Iris pigment epithelial cell (primary cell): ENCODE results near the gene UBE2N.
"Not testable (repeated sequence)": the region's sequence is repeated elsewhere in the genome, so short reads cannot be mapped to it uniquely, and the experiment has no call there.

Source experiments
- DNase-seq: peaks from one replicate; pipeline ENCODE4 v3.0.0-alpha.2; 2011; ENCODE audit warnings: low read depth

UBE2N gene

DNA sequence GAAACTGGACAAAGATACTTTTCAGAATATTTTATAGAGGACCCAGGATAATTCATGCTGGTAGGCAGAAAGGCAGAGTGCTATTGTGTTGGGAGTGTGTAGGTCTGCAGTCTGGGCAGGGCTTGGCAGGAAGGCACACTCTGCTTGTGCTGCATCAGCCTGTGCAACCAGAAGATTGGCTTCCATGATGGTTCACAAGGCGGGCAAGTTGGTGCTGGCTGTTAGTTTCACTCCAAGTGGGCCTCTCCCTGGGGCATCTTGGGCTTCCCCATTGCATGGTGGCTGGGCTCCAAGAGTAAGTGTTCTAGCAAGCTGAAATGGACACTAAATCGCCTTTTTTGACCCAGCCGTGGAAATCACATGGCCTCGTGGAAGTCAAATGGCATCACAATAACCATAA is 1.8 kb upstream of the UBE2N start:
- DNase-seq = no peak

DNA sequence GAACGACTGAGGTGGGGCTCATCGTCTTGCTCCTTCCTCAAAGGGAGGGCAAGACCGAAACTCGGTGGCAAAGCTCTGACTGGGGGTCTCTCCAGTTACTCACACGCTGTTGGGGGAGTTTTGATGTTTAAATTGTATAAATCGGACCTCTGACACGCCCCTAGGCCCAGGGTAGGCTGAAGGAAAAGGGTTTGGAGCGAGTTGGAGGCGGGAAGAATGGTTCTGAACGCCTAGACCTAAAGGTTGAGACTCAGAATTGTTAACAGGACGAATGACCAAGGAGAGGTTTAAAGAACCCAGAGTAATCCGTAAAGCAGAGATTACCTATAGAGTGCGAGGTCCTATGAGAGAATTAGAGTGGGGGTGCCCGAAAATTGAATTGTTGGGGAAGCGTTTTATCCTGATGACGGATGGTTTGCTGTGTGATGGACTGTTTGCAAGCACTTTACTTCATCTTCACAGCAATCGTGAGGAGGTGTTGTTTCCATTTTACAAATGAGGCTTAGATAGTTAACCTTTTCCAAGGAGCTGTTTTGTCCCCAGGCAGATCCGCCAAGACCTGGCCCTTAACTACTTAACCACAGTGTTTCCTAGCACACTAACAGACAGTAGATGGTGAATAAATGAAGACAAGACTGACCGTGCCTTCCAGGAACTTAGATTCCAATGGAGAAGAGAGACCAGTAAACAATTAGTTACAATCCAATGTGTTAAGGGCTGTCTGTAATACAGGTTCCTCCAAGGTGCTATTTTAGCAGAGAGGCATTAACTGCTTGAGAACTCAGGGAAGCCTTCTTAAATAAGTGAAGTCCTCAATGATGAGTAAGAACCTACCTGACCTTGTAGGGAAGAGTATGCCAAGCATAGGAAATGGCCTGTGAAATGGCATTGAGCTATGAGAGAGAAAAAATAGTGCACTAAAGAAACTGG is 929 bp upstream of the UBE2N start:
- DNase-seq = no peak

DNA sequence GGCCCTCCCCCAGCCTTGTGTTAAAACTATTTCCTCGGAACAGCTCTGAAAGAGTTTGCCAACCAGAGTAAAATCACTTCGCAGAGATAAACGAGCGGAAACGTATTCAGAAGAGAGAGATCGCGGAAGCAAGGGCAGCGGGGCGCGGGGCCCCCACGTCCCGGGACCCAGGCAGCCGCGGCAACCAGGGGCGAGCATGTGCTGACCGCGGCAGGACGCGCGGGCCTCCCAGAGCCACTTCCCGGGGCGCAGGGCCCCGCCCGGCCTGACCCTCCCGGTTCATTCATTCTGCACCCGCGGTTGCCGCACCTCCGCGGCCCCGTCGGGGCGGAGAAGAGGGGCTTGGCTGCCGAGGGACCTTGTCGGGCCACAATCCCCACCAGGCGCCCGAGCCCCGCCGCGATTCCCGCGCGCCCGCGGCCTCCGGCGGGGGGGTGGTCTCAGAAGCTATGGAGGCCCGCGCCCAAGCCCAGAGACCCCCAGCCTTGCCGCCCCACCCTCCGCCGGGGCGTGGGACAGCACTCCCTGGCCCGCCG is 598 bp downstream of the UBE2N start:
- DNase-seq = no peak

DNA sequence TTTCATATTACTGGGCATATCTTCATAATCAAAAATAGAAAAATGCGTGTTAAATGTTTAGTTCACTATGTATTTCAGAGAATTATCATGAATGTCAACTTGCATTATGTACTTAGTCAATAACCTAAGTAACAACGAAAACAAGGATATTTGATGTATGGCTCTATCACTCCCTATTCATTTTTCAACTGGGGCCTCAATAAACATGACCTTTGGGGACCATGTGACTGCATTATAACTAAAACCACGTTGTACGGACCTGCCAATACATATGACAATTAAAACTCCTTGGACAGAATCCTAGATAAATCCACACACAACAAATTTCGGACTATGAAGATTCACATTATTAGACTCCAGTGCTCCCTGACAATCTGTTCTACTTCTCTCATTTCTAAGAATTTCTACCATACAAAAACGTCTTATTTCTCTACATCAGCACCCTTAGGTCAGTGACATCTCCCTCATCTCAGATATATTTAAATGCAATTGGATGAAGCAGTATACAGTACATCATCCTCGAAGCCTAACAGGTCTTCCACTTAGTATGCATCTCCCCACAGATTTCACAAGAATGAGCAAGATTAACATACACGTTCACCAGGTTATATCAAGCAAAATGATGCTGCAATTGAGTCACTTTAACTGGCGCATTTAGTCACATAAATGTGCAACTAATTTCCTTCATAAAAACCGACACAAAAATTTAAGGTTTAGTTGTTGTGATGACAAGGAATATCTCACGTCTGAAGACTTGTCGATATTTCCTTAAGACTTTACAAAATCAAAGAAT is 1.5 kb downstream of the UBE2N start:
- peak; percentile 43 for DNase-seq

- DNase-seq = no peak
Measured at GRCh38 chr12:93438266-93439050, 3.3 kb downstream of the UBE2N start.

GRCh38 chr12:93434256-93434865 is 7.4 kb downstream of the UBE2N start:
- no peak for DNase-seq

DNA sequence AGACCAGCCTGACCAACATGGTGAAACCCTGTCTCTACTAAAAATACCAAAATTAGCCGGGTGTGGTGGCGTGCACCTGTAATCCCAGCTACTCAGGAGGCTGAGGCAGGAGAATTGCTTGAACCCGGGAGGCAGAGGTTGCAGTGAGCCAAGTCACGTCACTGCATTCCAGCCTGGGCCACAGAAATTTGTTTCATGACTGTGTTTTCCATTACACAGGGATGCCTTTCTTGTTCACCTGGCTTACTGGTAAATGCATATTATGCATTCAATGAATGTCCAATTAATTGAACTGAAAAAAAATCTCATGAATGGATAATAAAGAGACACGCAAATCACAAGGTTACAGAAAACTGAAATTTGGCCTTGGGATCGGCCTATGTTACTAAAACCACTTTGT is 9.7 kb downstream of the UBE2N start:
- DNase-seq = not testable (repeated sequence)

DNA sequence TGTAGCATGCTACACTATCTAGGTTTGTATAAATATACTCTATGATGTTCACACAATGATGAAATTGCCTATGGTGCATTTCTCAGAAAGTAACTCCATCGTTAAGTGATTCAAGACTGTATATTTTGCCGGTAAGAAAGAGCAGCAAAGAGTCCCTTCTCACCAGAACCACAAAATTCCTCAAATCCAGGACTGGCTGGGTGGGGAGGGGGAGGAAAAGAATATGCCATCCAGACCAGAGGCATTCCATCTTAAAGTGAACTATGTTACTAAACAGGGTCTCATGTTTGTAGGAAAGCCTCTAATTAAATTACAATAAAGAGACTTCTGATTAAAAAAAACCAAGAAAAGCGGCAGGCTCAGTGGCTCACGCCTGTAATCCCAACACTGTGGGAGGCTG is 11.5 kb downstream of the UBE2N start:
- DNase-seq = no peak

DNA sequence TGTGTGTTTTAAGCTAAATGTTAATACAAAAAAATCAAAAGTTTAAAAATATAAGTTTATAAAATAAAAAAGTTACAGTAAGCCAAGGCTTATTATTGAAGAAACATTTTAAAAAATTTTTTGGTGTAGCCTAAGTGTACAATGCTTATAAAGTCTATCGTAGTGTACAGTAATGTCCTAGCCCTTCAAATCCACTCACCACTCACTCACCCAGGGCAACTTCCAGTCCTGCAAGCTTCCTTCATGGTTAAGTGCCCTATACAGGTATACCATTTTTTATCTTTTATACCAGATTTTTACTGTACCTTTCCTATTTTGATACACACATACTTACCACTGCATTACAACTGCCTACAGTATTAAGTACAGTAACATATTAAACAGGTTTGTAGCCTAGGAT is 11.9 kb downstream of the UBE2N start:
- no peak for DNase-seq

DNA sequence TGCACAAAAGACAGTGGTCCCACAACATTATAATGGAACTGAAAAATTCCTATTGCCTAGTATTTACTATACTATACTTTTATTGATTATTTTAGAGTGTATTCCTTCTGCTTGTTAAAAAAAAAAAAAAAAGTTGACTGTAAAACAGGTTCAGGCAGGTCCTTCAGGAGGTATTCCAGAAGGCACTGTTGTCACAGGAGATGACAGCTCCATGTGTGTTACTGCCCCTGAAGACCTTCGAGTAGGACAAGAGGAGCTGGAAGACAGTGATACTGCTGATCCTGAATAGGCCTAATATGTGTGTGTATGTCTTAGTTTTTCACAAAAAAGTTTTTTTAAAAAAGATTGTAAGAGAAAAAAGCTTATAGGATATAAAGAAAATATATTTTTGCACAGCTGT is 12.3 kb downstream of the UBE2N start:
- no peak for DNase-seq

GRCh38 chr12:93427779-93428564 is 13.8 kb downstream of the UBE2N start:
- DNase-seq = peak; percentile 83

DNA sequence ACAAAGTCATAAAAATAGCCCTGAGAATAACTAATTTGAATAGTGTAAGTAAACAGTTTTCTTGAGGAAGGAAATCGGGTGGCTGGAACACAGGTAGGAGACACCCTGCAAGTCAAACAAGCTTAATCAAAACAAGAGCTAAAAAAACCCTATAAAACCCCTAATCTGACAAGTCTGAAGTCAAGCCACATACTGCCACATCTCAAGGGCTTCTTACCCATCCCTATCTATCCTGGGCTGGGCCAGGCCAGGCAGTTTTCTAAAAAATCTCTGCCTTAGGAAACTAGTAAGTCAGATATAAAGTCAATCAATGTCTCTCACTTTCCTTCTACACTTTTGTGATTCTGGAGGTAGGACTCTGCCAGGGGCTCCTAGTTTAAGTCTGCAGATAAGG is 15.3 kb downstream of the UBE2N start:
- no peak for DNase-seq

- no peak for DNase-seq
Measured at GRCh38 chr12:93425736-93426411, 15.9 kb downstream of the UBE2N start.

DNA sequence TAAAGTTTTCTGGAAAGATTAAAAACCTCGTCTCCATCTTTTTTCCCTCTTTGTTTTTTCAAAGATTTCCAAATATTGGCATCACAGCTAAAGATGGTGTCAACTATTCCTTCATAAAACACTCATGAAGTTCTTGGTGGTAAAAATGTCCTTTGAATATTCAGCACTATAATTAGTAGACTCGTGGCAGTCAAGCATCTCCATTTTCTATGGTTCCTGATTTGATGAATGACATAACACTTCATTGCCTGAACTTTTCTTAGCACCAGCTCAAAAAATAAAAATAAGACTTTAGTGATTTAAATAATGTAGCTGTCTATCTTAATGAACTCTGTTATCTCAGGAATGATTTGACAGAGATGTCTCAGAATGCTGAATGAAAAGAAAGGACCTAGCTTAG is 19.7 kb downstream of the UBE2N start:
- no peak for DNase-seq

DNA sequence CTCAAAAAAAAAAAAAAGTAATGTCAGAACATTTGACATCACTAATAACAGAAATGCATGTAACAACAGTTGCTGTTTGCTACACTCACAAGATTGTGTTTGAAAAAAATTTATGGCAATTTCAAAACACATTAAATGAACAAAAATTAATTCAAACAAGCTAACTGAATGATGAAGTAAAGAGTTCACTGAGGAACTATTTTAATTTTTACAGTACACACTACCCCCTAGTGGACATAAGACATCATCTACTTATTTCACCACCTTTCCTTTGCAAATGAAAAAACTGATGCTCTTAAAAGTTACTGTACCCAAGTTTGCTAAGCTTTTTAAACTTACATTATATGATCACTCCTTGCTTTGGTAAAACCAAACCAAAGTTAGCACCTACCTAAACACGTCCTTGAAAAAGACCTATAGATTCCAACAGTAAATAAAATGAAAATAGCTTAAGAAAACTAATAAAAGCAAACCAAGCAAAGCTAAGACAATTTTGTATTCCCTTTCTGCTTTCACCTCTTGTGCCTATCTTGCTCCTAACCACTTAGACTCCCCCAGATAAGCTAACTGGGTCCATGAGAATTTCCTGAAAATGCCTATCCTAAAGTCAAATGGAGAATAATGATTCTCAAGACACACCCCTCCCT is 22.2 kb downstream of the UBE2N start:
- DNase-seq = peak; percentile 64

DNA sequence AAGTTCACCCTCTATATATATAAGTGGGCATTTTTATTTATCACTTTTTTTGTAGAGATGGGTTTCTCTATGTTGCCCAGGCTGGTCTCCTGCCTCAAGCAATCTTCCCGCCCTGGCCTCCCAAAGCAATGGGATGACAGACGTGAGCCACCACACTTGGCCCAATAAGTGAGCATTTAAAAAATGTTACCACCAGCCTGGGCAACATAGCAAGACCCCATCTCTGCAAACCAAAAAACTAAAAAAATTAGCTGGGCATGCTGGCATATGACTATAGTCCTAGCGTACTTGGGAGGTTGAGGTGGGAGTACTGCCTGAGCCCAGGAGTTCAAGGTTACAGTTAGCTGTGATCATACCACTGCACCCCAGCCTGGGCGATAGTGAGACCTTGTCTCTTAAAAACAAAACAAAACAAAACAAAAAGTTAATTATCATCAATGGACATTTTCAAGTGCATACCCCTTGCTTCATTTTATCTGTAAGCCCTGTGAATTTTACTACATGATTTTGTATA is 23.7 kb downstream of the UBE2N start:
- no peak for DNase-seq

- peak; percentile 64 for DNase-seq
Measured at GRCh38 chr12:93415723-93416464, 25.9 kb downstream of the UBE2N start.

DNA sequence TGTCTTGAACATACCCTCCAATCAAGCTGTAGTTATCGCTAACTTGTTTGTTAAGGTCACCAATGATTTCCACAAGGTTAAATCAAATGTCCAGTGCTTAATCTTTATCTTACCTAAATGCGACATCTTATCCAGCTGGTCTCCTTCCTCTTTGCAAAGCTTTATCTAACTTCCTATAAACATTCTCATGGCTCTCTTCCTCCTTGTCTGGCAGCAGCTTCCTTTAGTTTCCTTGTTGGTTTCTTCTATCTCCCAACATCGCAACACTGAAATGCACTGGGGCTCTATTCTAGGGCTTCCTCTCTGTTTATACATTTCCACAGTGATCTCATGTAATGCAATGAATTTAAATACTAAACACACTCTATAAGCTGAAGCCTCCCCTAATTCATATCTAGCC is 28.7 kb downstream of the UBE2N start:
- no peak for DNase-seq

DNA sequence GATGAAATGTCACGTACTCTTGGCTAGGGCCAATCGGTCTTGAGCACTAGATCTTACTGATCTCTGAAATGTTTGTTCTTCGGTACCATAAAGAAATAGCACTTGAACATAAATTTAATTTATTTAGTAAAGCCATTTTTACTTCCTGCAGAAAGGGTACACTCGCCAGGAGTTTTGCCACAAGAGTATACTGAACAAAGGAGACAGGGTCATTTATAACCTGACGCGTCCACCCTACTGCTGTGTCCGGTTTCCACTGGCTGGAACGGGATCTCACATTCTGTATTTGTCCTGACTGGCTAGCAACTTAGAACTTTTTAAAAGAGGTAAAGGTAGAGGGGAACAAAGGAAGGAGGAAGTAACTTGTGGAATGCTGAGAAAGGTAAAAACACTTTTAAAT is 29.4 kb downstream of the UBE2N start:
- DNase-seq = not testable (repeated sequence)
